Tibial artery (tissue), 4 donors: ENCODE results near the gene LOXL1.

Experiments used
- DNase-seq, 2 donors: peaks; one replicate each; pipeline ENCODE4 v3.0.0-alpha.2; 2019
- H3K27ac ChIP-seq, 2 donors: fragments of 200-600 bp; sonication (generic) in 1 of 2; 1 replicate in 1 of 2; 2 replicates in 1 of 2; pipeline ENCODE4 v1.5.1; 2018 to 2019; ENCODE audit warnings: mild to moderate bottlenecking in 1 of 2
- H3K27me3 ChIP-seq, 2 donors: fragments of 200-600 bp; sonication (generic) in 1 of 2; one replicate each; pipeline versions ENCODE4 v1.5.1 to v1.6.0; 2016 to 2019
- H3K36me3 ChIP-seq, 3 donors: fragments of 200-600 bp; sonication (generic) in 2 of 3; one replicate each; pipeline ENCODE4 v1.5.1; 2016 to 2019; ENCODE audit warnings: mild to moderate bottlenecking in 2 of 3
- H3K4me1 ChIP-seq, 4 donors: fragments of 200-600 bp; sonication (generic) in 2 of 4; 1 replicate in 3 of 4; 2 replicates in 1 of 4; pipeline ENCODE4 v1.5.1; 2016 to 2019
- H3K4me3 ChIP-seq, 2 donors: fragments of 200-600 bp; sonication (generic) in 1 of 2; 1 replicate in 1 of 2; 2 replicates in 1 of 2; pipeline ENCODE4 v1.5.1; 2018 to 2019; ENCODE audit warnings: mild to moderate bottlenecking in 2 of 2
- H3K9me3 ChIP-seq, 3 donors: fragments of 200-600 bp; sonication (generic) in 1 of 3; one replicate each; pipeline ENCODE4 v1.5.1; 2016 to 2019
- CTCF ChIP-seq, 2 experiments: fragments of 200-600 bp in 1 of 2; fragments of 450-650 bp in 1 of 2; IDR thresholded peaks; one replicate each; pipeline ENCODE4 v1.5.1; 2017 to 2019; ENCODE audit warnings: antibody characterized with exemption in 2 of 2, mild to moderate bottlenecking in 1 of 2, moderate library complexity in 1 of 2
- intact Hi-C: fragments of 100-400 bp; cut with DNase I; formaldehyde crosslinking; loops from one replicate; pipeline ENCODE4 v1.15.0; 2023; ENCODE audit warnings: low total_unique reads

Gene LOXL1, protein sequence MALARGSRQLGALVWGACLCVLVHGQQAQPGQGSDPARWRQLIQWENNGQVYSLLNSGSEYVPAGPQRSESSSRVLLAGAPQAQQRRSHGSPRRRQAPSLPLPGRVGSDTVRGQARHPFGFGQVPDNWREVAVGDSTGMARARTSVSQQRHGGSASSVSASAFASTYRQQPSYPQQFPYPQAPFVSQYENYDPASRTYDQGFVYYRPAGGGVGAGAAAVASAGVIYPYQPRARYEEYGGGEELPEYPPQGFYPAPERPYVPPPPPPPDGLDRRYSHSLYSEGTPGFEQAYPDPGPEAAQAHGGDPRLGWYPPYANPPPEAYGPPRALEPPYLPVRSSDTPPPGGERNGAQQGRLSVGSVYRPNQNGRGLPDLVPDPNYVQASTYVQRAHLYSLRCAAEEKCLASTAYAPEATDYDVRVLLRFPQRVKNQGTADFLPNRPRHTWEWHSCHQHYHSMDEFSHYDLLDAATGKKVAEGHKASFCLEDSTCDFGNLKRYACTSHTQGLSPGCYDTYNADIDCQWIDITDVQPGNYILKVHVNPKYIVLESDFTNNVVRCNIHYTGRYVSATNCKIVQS

GRCh38 chr15:73926219-73927002, at the start of gene LOXL1:
TSS of gene LOXL1 (plus strand) at chr15:73926462. CDS start at chr15:73926784, 322 bp downstream.
- Histone ChIP-seq H3K9me3 (no peaks in the 10 kb centered on the region), H3K27me3 (no peaks in the 10 kb centered on the region), H3K4me1 (peaks cover 28 to 84% (median 76%) of the 10 kb centered on the region in 4 donors), H3K27ac (peak within 1 kb of the TSS; percentile 98 to 100), H3K36me3 (no peaks in the 10 kb centered on the region), H3K4me3 (peak within 1 kb of the TSS; percentile 85 to 87)
- peak; percentile 82 to 95 for DNase-seq
- peak in 1 of 2 experiments; percentile 6 for TF ChIP-seq CTCF (IDR thresholded peaks at IDR 0.05)
- intact Hi-C loops: no loop called here

DNA sequence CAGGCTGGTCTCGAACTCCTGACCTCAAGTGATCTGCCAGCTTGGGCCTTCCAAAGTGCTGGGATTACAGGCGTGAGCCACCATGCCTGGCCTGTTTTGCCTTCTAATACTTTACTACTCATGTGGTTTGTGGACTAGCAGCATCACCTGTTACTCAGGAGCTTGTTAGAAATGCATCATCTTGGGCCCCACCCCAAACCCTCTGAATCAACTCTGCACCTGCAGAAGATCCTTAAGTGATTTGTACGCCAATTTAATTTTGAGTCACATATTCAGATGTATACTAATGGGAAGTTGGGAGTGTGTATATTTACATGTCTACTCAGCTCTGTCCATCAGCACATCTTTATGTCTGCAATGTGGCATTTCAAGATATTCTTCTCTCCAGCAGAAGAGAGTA, 46.8 kb upstream of the LOXL1 start:
- no peak overlapping the region for H3K27ac ChIP-seq
- no peaks in the 10 kb centered on the region for H3K4me1 ChIP-seq
- intact Hi-C loops: no loop called here
- peak; percentile 1 to 12 for DNase-seq
- H3K27me3 ChIP-seq: peaks cover 0 to 27% of the 10 kb centered on the region in 2 donors
- no peak for TF ChIP-seq CTCF (IDR thresholded peaks at IDR 0.05)
- peaks cover 0 to 3% (median 0%) of the 10 kb centered on the region in 3 donors for H3K9me3 ChIP-seq
- H3K4me3 ChIP-seq: no peak overlapping the region
- H3K36me3 ChIP-seq: no peaks in the 10 kb centered on the region

DNA sequence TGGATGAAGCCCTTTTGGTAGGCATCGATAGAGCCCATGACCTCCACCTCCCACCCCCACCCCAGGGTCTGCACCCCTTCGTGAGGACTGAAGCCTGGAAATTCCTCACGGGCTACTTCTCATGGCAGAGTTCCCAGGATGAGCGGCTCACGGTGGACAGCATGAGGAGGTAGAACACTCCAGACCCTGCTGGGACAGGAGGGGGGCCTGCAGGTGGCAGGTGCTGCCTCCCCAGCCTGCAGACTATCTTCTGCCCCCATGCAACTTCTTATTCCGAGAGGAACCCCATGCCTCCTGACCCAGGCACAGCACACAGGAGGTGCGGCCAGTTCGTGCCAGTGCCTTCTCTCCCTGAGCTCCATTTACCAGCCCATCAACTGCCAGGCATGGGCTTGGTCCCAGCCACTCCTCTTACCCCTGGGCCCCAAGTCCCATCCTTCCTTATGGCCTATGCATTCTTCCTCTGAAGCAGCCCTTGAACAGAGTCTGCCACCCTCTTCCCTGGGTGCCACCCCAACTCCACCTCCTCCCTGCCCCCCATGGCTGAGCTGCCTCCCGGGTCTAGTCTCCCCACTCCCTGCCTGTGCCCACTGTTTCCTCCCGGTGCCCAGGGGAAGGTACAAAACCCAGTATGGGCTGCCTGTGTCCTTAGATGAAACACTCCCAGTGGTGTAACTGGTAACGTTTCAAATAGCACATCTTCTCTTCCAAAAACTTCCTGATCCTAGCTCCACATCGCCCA, 44.5 kb upstream of the LOXL1 start:
- peak; percentile 4 to 44 for DNase-seq
- TF ChIP-seq CTCF (IDR thresholded peaks at IDR 0.05): no peak
- H3K4me1 ChIP-seq: no peaks in the 10 kb centered on the region
- peaks cover 0 to 27% of the 10 kb centered on the region in 2 donors for H3K27me3 ChIP-seq
- H3K9me3 ChIP-seq: peaks cover 0 to 3% (median 0%) of the 10 kb centered on the region in 3 donors
- no peak overlapping the region for H3K4me3 ChIP-seq
- intact Hi-C loops: no loop called here
- H3K27ac ChIP-seq: no peak overlapping the region
- H3K36me3 ChIP-seq: no peaks in the 10 kb centered on the region

GRCh38 chr15:73882761-73883419, 43.4 kb upstream of the LOXL1 start:
- no peaks in the 10 kb centered on the region for H3K4me1 ChIP-seq
- H3K27me3 ChIP-seq: peaks cover 0 to 27% of the 10 kb centered on the region in 2 donors
- no peak for TF ChIP-seq CTCF (IDR thresholded peaks at IDR 0.05)
- no peak overlapping the region for H3K27ac ChIP-seq
- no peaks in the 10 kb centered on the region for H3K36me3 ChIP-seq
- H3K9me3 ChIP-seq: peaks cover 0 to 2% (median 0%) of the 10 kb centered on the region in 3 donors
- H3K4me3 ChIP-seq: no peak overlapping the region
- DNase-seq: peak; percentile 13 to 53
- intact Hi-C loops: no loop called here

DNA sequence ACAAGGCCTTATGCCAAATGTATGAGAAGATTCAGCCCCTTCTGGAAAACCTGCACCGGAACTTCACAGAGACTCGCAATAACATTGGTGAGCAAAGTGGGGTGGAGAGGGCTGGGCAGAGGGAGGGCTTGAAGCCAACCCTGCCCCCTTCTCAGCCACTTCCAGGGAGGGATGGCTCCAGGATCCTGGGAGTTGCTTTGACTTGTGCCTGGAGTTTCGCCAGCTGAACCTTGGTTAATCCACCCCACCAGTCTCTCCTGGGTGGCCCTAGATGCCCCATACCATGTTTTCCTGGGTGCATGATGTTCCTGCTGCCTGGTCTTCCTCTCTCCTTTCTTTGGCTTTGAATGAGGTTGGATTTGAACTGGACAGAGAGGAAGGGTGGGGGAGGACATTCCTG, 42.1 kb upstream of the LOXL1 start:
- Histone ChIP-seq H3K4me1 (no peaks in the 10 kb centered on the region), H3K4me3 (no peak overlapping the region), H3K36me3 (no peaks in the 10 kb centered on the region), H3K27me3 (peaks cover 0 to 27% of the 10 kb centered on the region in 2 donors), H3K27ac (no peak overlapping the region), H3K9me3 (no peaks in the 10 kb centered on the region)
- TF ChIP-seq CTCF (IDR thresholded peaks at IDR 0.05): no peak
- intact Hi-C loops: no loop called here
- peak; percentile 1 to 47 for DNase-seq
